ENCODE results near the gene TTC12.

Gene TTC12

DNA sequence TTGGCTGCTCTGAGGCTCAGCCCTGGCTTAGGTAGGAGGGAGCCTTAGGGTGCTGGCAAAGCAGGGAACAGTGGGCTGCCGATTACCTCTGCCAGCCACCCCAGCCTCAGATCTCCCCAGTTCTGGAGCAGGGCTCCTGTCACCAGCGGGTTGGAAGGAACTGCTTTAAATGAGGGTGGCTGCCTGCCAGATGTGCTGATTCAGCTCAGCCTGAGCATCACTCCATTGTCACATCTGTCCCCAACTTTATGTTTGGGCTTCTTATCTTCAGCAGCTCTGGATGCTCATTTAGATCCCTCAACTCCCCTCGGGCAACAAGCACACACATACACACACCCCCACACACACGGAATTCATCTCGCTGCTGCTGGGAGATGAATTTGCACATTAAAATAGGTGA, 56.3 kb downstream of the TTC12 start:
- H4K20me1 ChIP-seq (ENCODE audit: insufficient read depth, low read length): no peaks in the 10 kb centered on the region
- H3K27ac ChIP-seq (ENCODE audit: low read length): no peak overlapping the region
- H3K4me2 ChIP-seq (ENCODE audit: low read depth, low read length): no peak overlapping the region
- TF ChIP-seq EZH2phosphoT487 (IDR thresholded peaks at IDR 0.05; ENCODE audit: low read length) (no peak), EZH2 (optimal IDR thresholded peaks at IDR 0.05; ENCODE audit: low read depth, low read length) (no peak)
- TF ChIP-seq, protein P1, sequence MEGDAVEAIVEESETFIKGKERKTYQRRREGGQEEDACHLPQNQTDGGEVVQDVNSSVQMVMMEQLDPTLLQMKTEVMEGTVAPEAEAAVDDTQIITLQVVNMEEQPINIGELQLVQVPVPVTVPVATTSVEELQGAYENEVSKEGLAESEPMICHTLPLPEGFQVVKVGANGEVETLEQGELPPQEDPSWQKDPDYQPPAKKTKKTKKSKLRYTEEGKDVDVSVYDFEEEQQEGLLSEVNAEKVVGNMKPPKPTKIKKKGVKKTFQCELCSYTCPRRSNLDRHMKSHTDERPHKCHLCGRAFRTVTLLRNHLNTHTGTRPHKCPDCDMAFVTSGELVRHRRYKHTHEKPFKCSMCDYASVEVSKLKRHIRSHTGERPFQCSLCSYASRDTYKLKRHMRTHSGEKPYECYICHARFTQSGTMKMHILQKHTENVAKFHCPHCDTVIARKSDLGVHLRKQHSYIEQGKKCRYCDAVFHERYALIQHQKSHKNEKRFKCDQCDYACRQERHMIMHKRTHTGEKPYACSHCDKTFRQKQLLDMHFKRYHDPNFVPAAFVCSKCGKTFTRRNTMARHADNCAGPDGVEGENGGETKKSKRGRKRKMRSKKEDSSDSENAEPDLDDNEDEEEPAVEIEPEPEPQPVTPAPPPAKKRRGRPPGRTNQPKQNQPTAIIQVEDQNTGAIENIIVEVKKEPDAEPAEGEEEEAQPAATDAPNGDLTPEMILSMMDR (IDR thresholded peaks at IDR 0.05; ENCODE audit: low read length): no peak
- no peaks in the 10 kb centered on the region for H3K4me1 ChIP-seq (ENCODE audit: low read length)
- H3K79me2 ChIP-seq (ENCODE audit: low read length): no peaks in the 10 kb centered on the region
- no peak overlapping the region for H3K4me3 ChIP-seq (ENCODE audit: low read length)
- no peaks in the 10 kb centered on the region for H3F3A ChIP-seq (ENCODE audit: insufficient read depth, low read length)
- H3K27me3 ChIP-seq (replicated peaks; ENCODE audit: insufficient read depth, low read length): no peaks in the 10 kb centered on the region
- H3K9me2 ChIP-seq (replicated peaks; ENCODE audit: insufficient read depth, low read length): no peaks in the 10 kb centered on the region
- H3K36me3 ChIP-seq (replicated peaks; ENCODE audit: insufficient read depth, low read length): no peaks in the 10 kb centered on the region
- DNase-seq: no peak
- no peak overlapping the region for H3K9ac ChIP-seq (ENCODE audit: low read length)
- H2AFZ ChIP-seq (ENCODE audit: low read length): no peak overlapping the region
- H3K9me3 ChIP-seq (replicated peaks; ENCODE audit: insufficient read depth, low read length): no peaks in the 10 kb centered on the region

DNA sequence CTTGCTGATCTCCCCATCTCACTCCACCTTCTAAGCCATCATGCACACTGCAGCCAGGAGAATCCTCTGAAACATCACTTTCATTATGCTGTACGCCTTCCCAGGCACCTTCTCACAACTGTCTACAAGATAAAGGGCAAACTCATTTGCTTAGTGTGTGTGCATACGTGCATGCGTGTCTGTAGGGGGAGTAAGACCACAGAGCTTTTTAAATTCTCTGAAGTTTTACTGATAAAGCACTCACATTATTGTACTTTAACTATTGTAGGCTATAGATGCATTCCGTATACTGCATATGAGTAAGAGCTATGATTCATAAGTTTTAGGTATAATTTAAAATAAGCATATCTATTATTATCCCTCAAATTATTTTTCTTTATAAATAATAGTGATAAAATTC, 57.9 kb downstream of the TTC12 start:
- Histone ChIP-seq H4K20me1 (ENCODE audit: insufficient read depth, low read length) (no peaks in the 10 kb centered on the region), H3K27ac (ENCODE audit: low read length) (no peak overlapping the region), H3K79me2 (ENCODE audit: low read length) (no peaks in the 10 kb centered on the region), H2AFZ (ENCODE audit: low read length) (no peak overlapping the region), H3K9me3 (replicated peaks; ENCODE audit: insufficient read depth, low read length) (no peaks in the 10 kb centered on the region), H3K4me2 (ENCODE audit: low read depth, low read length) (no peak overlapping the region), H3F3A (ENCODE audit: insufficient read depth, low read length) (no peaks in the 10 kb centered on the region), H3K4me3 (ENCODE audit: low read length) (no peak overlapping the region), H3K9ac (ENCODE audit: low read length) (no peak overlapping the region), H3K4me1 (ENCODE audit: low read length) (no peaks in the 10 kb centered on the region), H3K36me3 (replicated peaks; ENCODE audit: insufficient read depth, low read length) (no peaks in the 10 kb centered on the region), H3K9me2 (replicated peaks; ENCODE audit: insufficient read depth, low read length) (no peaks in the 10 kb centered on the region), H3K27me3 (replicated peaks; ENCODE audit: insufficient read depth, low read length) (no peaks in the 10 kb centered on the region)
- DNase-seq: no peak
- TF ChIP-seq, protein P1 (IDR thresholded peaks at IDR 0.05; ENCODE audit: low read length): no peak
- TF ChIP-seq EZH2 (optimal IDR thresholded peaks at IDR 0.05; ENCODE audit: low read depth, low read length): no peak
- TF ChIP-seq EZH2phosphoT487 (IDR thresholded peaks at IDR 0.05; ENCODE audit: low read length): no peak

DNA sequence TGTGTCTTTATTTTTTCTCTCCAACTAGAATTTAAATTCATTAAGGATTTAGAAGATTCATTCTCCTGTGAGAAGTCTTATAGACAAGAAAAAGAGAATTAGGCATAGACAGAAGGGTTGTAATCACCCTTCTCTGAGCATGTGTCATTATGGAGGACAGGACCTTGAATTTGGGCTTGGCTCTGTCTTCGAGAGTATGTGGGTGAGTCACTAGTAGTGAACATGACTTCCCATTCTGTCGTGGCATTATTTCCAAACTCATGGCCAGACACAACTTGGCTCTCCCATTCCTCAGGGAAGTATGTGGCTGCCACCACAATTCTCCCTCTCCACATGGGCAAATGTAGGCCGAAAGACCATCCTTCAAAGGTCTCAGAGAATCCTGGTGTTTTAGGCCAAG, 58.9 kb downstream of the TTC12 start:
- DNase-seq: no peak
- no peak overlapping the region for H3K4me3 ChIP-seq (ENCODE audit: low read length)
- no peaks in the 10 kb centered on the region for H4K20me1 ChIP-seq (ENCODE audit: insufficient read depth, low read length)
- H3K27ac ChIP-seq (ENCODE audit: low read length): no peak overlapping the region
- H3K9me2 ChIP-seq (replicated peaks; ENCODE audit: insufficient read depth, low read length): no peaks in the 10 kb centered on the region
- no peaks in the 10 kb centered on the region for H3F3A ChIP-seq (ENCODE audit: insufficient read depth, low read length)
- no peaks in the 10 kb centered on the region for H3K27me3 ChIP-seq (replicated peaks; ENCODE audit: insufficient read depth, low read length)
- no peaks in the 10 kb centered on the region for H3K79me2 ChIP-seq (ENCODE audit: low read length)
- no peaks in the 10 kb centered on the region for H3K4me1 ChIP-seq (ENCODE audit: low read length)
- no peak overlapping the region for H3K4me2 ChIP-seq (ENCODE audit: low read depth, low read length)
- no peak overlapping the region for H2AFZ ChIP-seq (ENCODE audit: low read length)
- H3K9me3 ChIP-seq (replicated peaks; ENCODE audit: insufficient read depth, low read length): no peaks in the 10 kb centered on the region
- no peak overlapping the region for H3K9ac ChIP-seq (ENCODE audit: low read length)
- no peaks in the 10 kb centered on the region for H3K36me3 ChIP-seq (replicated peaks; ENCODE audit: insufficient read depth, low read length)
- no peak for TF ChIP-seq EZH2phosphoT487 (IDR thresholded peaks at IDR 0.05; ENCODE audit: low read length)
- TF ChIP-seq, protein P1 (IDR thresholded peaks at IDR 0.05; ENCODE audit: low read length): no peak
- no peak for TF ChIP-seq EZH2 (optimal IDR thresholded peaks at IDR 0.05; ENCODE audit: low read depth, low read length)
